A375 (cell line): ENCODE results near the gene TFEC. TPM values are rescaled to one million over a fixed set of nuclear protein-coding genes. Genes with fewer than 3 reads are reported as not detected.

Experiments
- total RNA-seq: library from RNA; depleted of rRNA; stranded (reverse); fragments of >200 nt; shearing (Covaris generic); gene quantifications from 2 replicates; pipeline ENCODE4 v1.2.3, GENCODE V29; 2014; rRNA removed

Gene TFEC
- 0.34 and 0.40 TPM in 2 replicates for total RNA-seq

DNA sequence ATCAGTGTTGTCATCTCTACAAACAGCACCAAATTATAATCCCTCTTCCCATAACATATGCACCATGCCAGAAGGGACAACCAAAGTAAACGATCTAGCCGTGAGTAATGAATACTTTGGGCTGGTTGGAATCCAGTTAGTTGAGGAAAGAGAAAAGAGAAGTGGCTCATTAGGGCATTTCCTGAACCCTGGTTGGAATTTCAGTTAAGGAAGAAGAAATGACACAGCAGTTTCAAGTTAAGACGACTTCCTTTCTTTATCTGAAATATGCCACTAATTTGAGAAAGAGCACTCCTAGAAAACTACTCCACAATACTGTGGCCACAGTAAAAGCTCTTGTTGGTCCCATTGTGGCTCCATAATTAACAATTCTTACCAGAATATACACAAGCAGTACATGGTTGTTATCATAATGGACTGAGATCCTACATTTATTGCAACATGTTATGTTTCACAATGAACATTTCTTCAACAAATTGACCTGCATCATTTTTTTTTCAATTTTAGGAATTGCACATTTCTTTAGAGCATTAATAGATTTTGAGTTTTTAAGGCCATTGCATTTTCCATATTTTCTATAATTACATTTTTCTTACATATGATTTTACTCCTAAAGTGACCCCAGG lies at the start of gene TFEC:
TSS of gene TFEC (minus strand) at position 113 of the 626 bp plus-strand sequence. CDS start 46,322 bp downstream, outside the sequence.

Other genes starting within 250 kb of the TFEC start
- 60.1 and 84.7 TPM in 2 replicates for gene TES, start 179.8 kb upstream of the TFEC start, total RNA-seq